Glutamatergic neuron (in vitro differentiated cells): ENCODE data around the gene TINCR. TPM values are rescaled to one million over a fixed set of nuclear protein-coding genes. Genes with fewer than 3 reads are reported as not detected.
A peak's percentile ranks its signal among the peaks of the same experiment; 100 is the strongest.

Source experiments
- DNase-seq: peaks from one replicate; pipeline ENCODE4 v3.0.0; 2022
- H3K27ac Mint-ChIP-seq: one replicate; pipeline ENCODE4 v1.8.0; 2020; ENCODE audit warnings: mild to moderate bottlenecking, mixed read lengths, inconsistent platforms; ENCODE audit not compliant: unreplicated experiment
- H3K27me3 Mint-ChIP-seq: one replicate; pipeline ENCODE4 v1.8.0; 2020; ENCODE audit warnings: mild to moderate bottlenecking, moderate library complexity, mixed read lengths, inconsistent platforms; ENCODE audit not compliant: unreplicated experiment
- H3K36me3 Mint-ChIP-seq: one replicate; pipeline ENCODE4 v1.8.0; 2020; ENCODE audit warnings: mild to moderate bottlenecking, mixed read lengths, inconsistent platforms; ENCODE audit not compliant: unreplicated experiment
- H3K4me1 Mint-ChIP-seq: one replicate; pipeline ENCODE4 v1.8.0; 2020; ENCODE audit warnings: mild to moderate bottlenecking, low read depth, mixed read lengths, inconsistent platforms; ENCODE audit not compliant: unreplicated experiment
- H3K4me3 Mint-ChIP-seq: one replicate; pipeline ENCODE4 v1.8.0; 2020; ENCODE audit warnings: mild to moderate bottlenecking, mixed read lengths, inconsistent platforms; ENCODE audit not compliant: unreplicated experiment
- H3K9me3 Mint-ChIP-seq: one replicate; pipeline ENCODE4 v1.8.0; 2020; ENCODE audit warnings: mild to moderate bottlenecking, moderate library complexity, mixed read lengths, inconsistent platforms; ENCODE audit not compliant: unreplicated experiment
- total RNA-seq: library from RNA; stranded (reverse); fragmentation: NEBNext Ultra II Directional; extraction: Animal tissue kit (Norgen Biotek cat#: 25700); gene quantifications from one replicate; pipeline ENCODE4 v1.2.1, GENCODE V29; 2021; ENCODE audit not compliant: unreplicated experiment
- TF ChIP-seq, protein P1 (sequence below): fragments of 200-600 bp; sonication (generic); IDR thresholded peaks from one replicate; pipeline ENCODE4 v1.5.0; 2021; ENCODE audit not compliant: partially characterized antibody, unreplicated experiment

The TINCR gene
- total RNA-seq, 1 donor from 2014 or later: 1.0 TPM

- Mint-ChIP-seq H3K4me1 (no peaks in the 10 kb centered on the region), H3K36me3 (no peaks in the 10 kb centered on the region), H3K27ac (no peak overlapping the region), H3K4me3 (no peak overlapping the region), H3K9me3 (peaks cover 6% of the 10 kb centered on the region), H3K27me3 (peaks cover 14% of the 10 kb centered on the region)
- DNase-seq: no peak
- TF ChIP-seq, protein P1, sequence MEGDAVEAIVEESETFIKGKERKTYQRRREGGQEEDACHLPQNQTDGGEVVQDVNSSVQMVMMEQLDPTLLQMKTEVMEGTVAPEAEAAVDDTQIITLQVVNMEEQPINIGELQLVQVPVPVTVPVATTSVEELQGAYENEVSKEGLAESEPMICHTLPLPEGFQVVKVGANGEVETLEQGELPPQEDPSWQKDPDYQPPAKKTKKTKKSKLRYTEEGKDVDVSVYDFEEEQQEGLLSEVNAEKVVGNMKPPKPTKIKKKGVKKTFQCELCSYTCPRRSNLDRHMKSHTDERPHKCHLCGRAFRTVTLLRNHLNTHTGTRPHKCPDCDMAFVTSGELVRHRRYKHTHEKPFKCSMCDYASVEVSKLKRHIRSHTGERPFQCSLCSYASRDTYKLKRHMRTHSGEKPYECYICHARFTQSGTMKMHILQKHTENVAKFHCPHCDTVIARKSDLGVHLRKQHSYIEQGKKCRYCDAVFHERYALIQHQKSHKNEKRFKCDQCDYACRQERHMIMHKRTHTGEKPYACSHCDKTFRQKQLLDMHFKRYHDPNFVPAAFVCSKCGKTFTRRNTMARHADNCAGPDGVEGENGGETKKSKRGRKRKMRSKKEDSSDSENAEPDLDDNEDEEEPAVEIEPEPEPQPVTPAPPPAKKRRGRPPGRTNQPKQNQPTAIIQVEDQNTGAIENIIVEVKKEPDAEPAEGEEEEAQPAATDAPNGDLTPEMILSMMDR: no peak
Observed at GRCh38 chr19:5564930-5565329, 2.8 kb downstream of the TINCR start.

GRCh38 chr19:5563935-5564612 lies 3.7 kb downstream of the TINCR start:
- Mint-ChIP-seq H3K4me1 (no peaks in the 10 kb centered on the region), H3K27me3 (peaks cover 14% of the 10 kb centered on the region), H3K4me3 (no peak overlapping the region), H3K27ac (no peak overlapping the region), H3K9me3 (peaks cover 6% of the 10 kb centered on the region), H3K36me3 (no peaks in the 10 kb centered on the region)
- DNase-seq: no peak
- TF ChIP-seq, protein P1: no peak

- TF ChIP-seq, protein P1: no peak
Observed at GRCh38 chr19:5563008-5563431, 4.7 kb downstream of the TINCR start.

GRCh38 chr19:5562280-5562679 lies 5.5 kb downstream of the TINCR start:
- no peaks in the 10 kb centered on the region for H3K4me1 Mint-ChIP-seq
- H3K27me3 Mint-ChIP-seq: peaks cover 10% of the 10 kb centered on the region
- TF ChIP-seq, protein P1: no peak
- H3K27ac Mint-ChIP-seq: no peak overlapping the region
- H3K4me3 Mint-ChIP-seq: no peak overlapping the region
- peaks cover 7% of the 10 kb centered on the region for H3K9me3 Mint-ChIP-seq
- DNase-seq: no peak
- H3K36me3 Mint-ChIP-seq: no peaks in the 10 kb centered on the region

More at GRCh38 chr19:5563008-5563431, 4.7 kb downstream of the TINCR start:
- H3K9me3 Mint-ChIP-seq: peaks cover 6% of the 10 kb centered on the region
- H3K4me3 Mint-ChIP-seq: no peak overlapping the region
- no peaks in the 10 kb centered on the region for H3K4me1 Mint-ChIP-seq
- H3K27me3 Mint-ChIP-seq: peaks cover 11% of the 10 kb centered on the region
- no peak overlapping the region for H3K27ac Mint-ChIP-seq
- DNase-seq: no peak
- H3K36me3 Mint-ChIP-seq: no peaks in the 10 kb centered on the region

DNA sequence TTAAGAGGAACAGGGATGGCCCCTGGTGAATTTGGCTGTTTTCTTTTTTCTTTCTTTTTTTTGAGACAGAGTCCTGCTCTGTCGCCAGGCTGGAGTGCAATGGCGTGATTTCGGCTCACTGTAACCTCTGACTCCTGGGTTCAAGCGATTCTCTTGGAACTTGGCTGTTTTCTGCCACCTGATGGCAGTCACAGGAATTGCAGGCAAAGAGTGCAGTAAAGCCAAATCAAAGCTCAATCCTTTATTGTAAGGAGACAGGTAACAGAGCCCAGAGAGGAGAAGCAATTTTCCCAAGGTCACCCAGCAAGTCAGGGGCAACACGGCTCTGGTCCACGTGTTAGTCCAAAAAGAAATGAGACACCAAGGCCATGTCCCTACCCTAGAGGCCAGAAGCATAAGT lies 6.2 kb downstream of the TINCR start:
- no peak overlapping the region for H3K27ac Mint-ChIP-seq
- TF ChIP-seq, protein P1: peak; percentile 86
- no peak for DNase-seq
- H3K9me3 Mint-ChIP-seq: peaks cover 11% of the 10 kb centered on the region
- H3K4me3 Mint-ChIP-seq: no peak overlapping the region
- H3K27me3 Mint-ChIP-seq: peaks cover 10% of the 10 kb centered on the region
- no peaks in the 10 kb centered on the region for H3K4me1 Mint-ChIP-seq
- no peaks in the 10 kb centered on the region for H3K36me3 Mint-ChIP-seq
